ENCODE measurements around the gene TNNI2. TPM values are rescaled to one million over a fixed set of nuclear protein-coding genes. Genes with fewer than 3 reads are reported as not detected.
"Not testable (repeated sequence)": the region's sequence is repeated elsewhere in the genome, so short reads cannot be mapped to it uniquely, and the experiment has no call there.

The TNNI2 gene
- total RNA-seq, 1 donor from 2014 or later: 0.27 TPM

DNA sequence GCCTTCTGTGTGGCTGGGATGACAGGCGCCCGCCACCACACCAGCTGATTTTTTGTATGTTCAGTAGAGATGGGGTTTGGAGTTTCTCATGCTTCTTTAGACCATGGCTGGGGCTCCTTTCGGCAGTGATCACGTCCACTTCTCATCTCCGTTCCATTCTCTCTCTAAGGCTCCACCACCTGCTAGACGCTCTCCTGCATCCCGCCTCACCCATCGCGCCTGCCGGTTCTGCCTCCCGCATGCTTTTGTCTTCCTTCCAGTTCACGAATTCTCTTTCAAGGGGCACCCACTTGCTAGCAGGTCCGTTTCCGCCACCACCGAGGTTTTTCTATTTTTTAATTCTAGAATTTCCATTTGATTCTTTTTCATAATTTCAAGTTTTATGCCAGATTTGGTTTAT is 26.0 kb upstream of the TNNI2 start:
- Mint-ChIP-seq H3K4me3 (ENCODE audit: low read depth) (no peak overlapping the region), H3K9me3 (no peaks in the 10 kb centered on the region), H3K4me1 (ENCODE audit: low read depth) (no peaks in the 10 kb centered on the region), H3K27me3 (ENCODE audit: low read depth) (peaks cover 18% of the 10 kb centered on the region), H3K27ac (no peak overlapping the region), H3K36me3 (ENCODE audit: low read depth) (no peaks in the 10 kb centered on the region)
- intact Hi-C loops (cut with micrococcal nuclease): no loop called here
- DNase-seq (ENCODE audit: low spot score): no peak

DNA sequence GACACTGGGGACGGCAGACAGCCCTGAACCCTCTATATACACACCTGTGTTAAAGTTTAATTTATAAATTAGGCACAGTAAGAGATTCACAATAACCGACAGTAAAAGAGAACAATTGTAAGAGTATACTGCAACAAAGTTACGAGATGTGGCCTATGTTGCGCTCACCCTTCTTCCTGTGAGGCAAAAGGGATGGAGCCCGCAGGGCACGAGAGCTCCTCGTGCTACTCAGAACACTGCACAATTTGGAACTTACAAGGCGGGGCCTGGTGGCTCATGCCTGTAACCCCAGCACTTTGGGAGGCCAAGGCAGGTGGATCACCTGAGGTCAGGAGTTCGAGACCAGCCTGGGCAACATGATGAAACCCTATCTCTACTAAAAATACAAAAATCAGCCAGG is 25.4 kb upstream of the TNNI2 start:
- H3K27ac Mint-ChIP-seq; DNase-seq (ENCODE audit: low spot score); H3K9me3 Mint-ChIP-seq; H3K4me3 Mint-ChIP-seq (ENCODE audit: low read depth); H3K36me3 Mint-ChIP-seq (ENCODE audit: low read depth); intact Hi-C loops (cut with micrococcal nuclease); H3K4me1 Mint-ChIP-seq (ENCODE audit: low read depth): not testable (repeated sequence)
- peaks cover 15% of the 10 kb centered on the region for H3K27me3 Mint-ChIP-seq (ENCODE audit: low read depth)

DNA sequence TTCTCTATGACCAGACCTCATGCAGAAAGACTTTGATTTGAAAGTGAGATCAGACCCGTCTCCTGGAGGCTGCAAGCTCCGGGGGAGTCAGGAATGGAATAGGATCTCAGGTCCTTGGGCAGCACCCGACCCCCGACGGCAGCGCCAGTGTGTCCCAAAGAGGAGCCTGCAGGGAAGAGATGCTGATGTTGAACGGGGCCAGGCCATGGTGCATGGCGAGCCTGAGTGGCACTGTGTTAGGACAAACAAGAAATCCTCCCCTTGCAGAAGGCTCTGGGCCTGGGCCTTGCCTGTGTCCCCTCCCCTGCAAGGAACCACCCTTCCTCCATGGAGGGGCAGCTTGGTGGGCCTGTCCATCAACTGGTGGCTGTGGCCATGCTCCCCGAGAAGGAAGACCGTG is 24.1 kb upstream of the TNNI2 start:
- no peak overlapping the region for H3K4me3 Mint-ChIP-seq (ENCODE audit: low read depth)
- no peak overlapping the region for H3K27ac Mint-ChIP-seq
- H3K27me3 Mint-ChIP-seq (ENCODE audit: low read depth): peaks cover 9% of the 10 kb centered on the region

DNA sequence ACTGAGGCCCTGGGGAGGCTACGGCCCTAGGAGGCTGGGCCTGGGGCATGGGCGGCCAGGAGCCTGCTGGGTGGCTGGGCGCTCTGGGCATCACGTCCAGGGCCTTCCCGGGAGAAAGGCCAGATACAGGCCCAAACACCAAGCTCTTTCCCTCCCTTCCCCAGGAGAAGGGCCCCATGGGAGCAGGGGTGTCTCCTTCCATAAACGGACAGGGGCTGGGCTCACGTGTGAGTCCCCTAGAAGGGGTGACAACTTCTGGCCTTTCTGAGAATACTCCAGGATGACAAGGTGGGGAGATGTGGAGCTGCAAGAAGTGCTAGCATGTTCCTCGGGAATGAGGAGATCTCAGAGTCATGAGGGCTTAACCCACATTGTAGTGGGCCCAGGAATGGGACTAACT is 23.5 kb upstream of the TNNI2 start:
- peaks cover 6% of the 10 kb centered on the region for H3K27me3 Mint-ChIP-seq (ENCODE audit: low read depth)
- no peaks in the 10 kb centered on the region for H3K36me3 Mint-ChIP-seq (ENCODE audit: low read depth)
- no peak overlapping the region for H3K27ac Mint-ChIP-seq
- H3K4me1 Mint-ChIP-seq (ENCODE audit: low read depth): no peaks in the 10 kb centered on the region
- H3K4me3 Mint-ChIP-seq (ENCODE audit: low read depth): no peak overlapping the region
- intact Hi-C loops (cut with micrococcal nuclease): no loop called here
- no peak for DNase-seq (ENCODE audit: low spot score)
- no peaks in the 10 kb centered on the region for H3K9me3 Mint-ChIP-seq

More for the DNA sequence above, 24.1 kb upstream of the TNNI2 start:
- intact Hi-C loops (cut with micrococcal nuclease): no loop called here
- Mint-ChIP-seq H3K9me3 (no peaks in the 10 kb centered on the region), H3K4me1 (ENCODE audit: low read depth) (no peaks in the 10 kb centered on the region), H3K36me3 (ENCODE audit: low read depth) (no peaks in the 10 kb centered on the region)
- DNase-seq (ENCODE audit: low spot score): no peak

DNA sequence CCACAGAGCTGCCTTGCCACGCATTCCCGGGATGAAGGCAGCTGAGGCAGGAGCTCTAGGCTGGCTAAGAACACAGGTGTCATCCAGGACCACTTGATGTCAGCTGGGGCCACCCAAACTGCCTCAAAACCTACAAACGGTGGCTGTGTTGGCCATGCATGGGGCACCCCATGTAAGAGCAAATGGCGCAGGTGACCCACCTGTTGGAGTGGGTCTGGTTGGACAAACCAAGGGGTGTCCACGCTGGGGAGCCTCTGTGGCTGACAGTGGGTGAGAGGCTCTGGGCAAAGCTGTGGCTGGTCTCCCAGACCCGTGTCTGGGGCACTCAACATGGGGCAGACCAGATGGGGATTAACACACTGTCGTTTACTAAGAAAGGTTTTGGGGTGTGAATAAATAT is 23.0 kb upstream of the TNNI2 start:
- Mint-ChIP-seq H3K4me1 (ENCODE audit: low read depth) (no peaks in the 10 kb centered on the region), H3K27me3 (ENCODE audit: low read depth) (peaks cover 4% of the 10 kb centered on the region), H3K36me3 (ENCODE audit: low read depth) (no peaks in the 10 kb centered on the region), H3K4me3 (ENCODE audit: low read depth) (no peak overlapping the region), H3K27ac (no peak overlapping the region), H3K9me3 (no peaks in the 10 kb centered on the region)
- no peak for DNase-seq (ENCODE audit: low spot score)
- intact Hi-C loops (cut with micrococcal nuclease): no loop called here

DNA sequence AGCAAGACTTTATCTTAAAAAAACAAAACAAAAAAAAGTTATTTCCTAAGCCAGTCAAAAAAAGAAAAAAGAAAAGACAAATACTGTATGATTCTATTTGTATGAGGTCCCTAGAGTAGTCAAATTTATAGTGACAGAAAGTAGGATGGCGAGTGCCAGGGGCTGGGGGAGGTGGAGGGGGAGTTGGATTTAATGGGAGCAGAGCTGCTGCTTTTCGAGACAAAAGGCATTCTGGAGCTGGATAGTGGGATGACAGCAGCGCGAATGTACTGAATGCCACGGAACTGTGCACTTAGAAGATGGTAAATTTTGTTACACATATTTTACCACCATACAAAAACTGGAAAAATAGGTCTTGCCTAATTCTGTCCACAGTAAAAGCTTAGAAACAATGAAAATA is 21.8 kb upstream of the TNNI2 start:
- no peaks in the 10 kb centered on the region for H3K9me3 Mint-ChIP-seq
- no peak overlapping the region for H3K27ac Mint-ChIP-seq
- H3K36me3 Mint-ChIP-seq (ENCODE audit: low read depth): no peaks in the 10 kb centered on the region
- no peaks in the 10 kb centered on the region for H3K4me1 Mint-ChIP-seq (ENCODE audit: low read depth)
- intact Hi-C loops (cut with micrococcal nuclease): no loop called here
- DNase-seq (ENCODE audit: low spot score): no peak
- no peaks in the 10 kb centered on the region for H3K27me3 Mint-ChIP-seq (ENCODE audit: low read depth)
- H3K4me3 Mint-ChIP-seq (ENCODE audit: low read depth): no peak overlapping the region

DNA sequence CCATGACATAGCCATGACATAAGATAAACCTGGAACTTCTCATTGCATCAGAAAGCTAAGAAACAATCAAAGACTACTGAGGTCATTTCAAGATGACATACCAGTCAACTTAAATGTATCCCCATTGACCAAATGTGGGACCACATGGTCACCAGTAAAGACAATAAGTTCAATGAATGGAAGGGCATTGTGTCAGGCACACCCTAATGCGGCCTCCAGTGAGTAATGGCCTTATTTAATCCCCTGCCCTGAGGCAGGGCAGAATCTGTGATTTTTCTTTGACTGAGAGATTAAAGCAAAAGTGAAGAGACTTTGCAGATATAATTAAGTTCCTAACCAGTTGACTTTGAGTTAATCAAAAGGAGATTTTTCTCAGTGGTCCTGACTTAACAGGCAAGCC is 21.3 kb upstream of the TNNI2 start:
- H3K4me3 Mint-ChIP-seq (ENCODE audit: low read depth): no peak overlapping the region
- no peaks in the 10 kb centered on the region for H3K36me3 Mint-ChIP-seq (ENCODE audit: low read depth)
- intact Hi-C loops (cut with micrococcal nuclease): no loop called here
- no peaks in the 10 kb centered on the region for H3K27me3 Mint-ChIP-seq (ENCODE audit: low read depth)
- no peaks in the 10 kb centered on the region for H3K4me1 Mint-ChIP-seq (ENCODE audit: low read depth)
- no peak for DNase-seq (ENCODE audit: low spot score)
- H3K9me3 Mint-ChIP-seq: no peaks in the 10 kb centered on the region
- no peak overlapping the region for H3K27ac Mint-ChIP-seq

DNA sequence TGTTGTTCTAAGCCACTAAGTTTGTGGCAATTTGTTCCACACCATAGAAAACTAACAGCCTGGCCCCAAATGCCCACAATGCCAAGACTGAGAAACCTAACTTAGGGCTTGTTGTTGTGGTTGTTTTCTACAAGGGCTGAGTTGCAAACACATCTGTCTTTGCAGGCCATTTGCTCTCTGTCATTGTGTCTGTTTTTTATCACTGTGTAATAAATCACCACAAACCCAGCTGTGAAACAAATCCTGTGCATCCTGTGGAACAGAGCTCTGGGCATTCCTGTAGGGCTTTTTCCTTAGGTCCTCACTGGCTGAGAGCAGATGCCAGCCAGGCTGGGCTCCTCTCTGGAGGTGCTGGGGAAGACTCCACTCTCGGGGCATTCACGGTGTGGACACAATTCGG is 19.7 kb upstream of the TNNI2 start:
- H3K27ac Mint-ChIP-seq: no peak overlapping the region
- H3K36me3 Mint-ChIP-seq (ENCODE audit: low read depth): no peaks in the 10 kb centered on the region
- no peaks in the 10 kb centered on the region for H3K27me3 Mint-ChIP-seq (ENCODE audit: low read depth)
- H3K4me3 Mint-ChIP-seq (ENCODE audit: low read depth): no peak overlapping the region
- DNase-seq (ENCODE audit: low spot score): no peak
- intact Hi-C loops (cut with micrococcal nuclease): no loop called here
- no peaks in the 10 kb centered on the region for H3K9me3 Mint-ChIP-seq
- no peaks in the 10 kb centered on the region for H3K4me1 Mint-ChIP-seq (ENCODE audit: low read depth)

DNA sequence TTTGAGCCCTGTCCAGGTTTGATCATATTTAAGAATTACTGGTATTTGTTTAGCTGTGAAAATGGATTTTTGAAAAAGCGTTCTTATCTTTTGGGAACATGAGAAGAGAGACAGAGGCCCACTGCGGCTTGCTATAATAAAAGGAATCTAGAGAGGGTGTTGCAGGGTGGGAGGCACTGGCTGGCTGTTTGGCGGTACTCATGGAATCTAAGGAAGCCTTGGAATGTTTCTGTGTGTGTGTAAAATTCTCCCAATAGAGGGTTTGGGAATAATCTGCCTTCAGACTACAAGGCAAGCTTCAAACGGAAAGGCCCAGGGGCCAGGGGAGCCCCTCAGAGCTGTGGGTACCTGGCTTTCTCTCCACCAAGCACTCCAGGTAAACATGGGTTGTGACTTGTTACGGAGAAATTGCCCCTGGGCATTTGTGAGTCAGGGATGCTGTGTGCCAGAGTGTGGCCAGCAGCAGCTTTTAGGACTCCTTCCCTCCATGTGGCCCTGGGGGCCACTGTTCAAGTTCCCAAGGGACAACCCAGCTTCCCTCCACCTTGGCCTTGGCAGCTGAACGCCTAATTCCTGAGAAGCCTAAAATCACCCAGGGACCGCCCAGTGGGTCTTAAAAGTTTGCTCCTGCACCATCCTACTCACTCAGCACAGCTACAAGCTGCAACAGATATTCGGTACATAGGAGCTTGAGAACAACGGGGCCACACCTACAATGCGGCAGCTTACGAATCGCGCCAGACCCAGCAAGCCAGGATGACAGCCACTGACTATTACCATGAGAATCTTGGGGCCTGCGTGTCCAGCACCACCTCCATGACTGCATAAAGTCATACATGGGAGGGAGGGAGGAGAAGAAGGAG is 18.1 kb upstream of the TNNI2 start:
- no peak overlapping the region for H3K4me3 Mint-ChIP-seq (ENCODE audit: low read depth)
- no peak for DNase-seq (ENCODE audit: low spot score)
- H3K4me1 Mint-ChIP-seq (ENCODE audit: low read depth): no peaks in the 10 kb centered on the region
- no peaks in the 10 kb centered on the region for H3K9me3 Mint-ChIP-seq
- H3K36me3 Mint-ChIP-seq (ENCODE audit: low read depth): no peaks in the 10 kb centered on the region
- no peak overlapping the region for H3K27ac Mint-ChIP-seq
- intact Hi-C loops (cut with micrococcal nuclease): no loop called here
- H3K27me3 Mint-ChIP-seq (ENCODE audit: low read depth): no peaks in the 10 kb centered on the region

DNA sequence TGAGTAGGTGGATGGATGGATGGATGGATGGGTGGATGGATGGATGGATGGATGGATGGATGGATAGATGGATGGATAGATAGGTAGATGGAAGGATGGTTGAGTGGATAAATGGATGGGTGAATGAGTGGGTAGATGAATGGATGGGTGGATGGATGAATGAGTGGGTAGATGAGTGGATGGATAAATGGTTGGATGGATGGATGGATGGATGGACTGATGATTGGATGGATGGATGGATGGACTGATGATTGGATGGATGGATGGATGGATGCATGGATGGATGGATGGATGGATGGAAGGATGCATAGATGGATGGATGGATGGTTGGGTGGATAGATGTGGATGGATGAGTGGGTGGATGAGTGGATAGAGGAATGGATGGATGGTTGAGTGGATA is 17.2 kb upstream of the TNNI2 start:
- no peak overlapping the region for H3K4me3 Mint-ChIP-seq (ENCODE audit: low read depth)
- intact Hi-C loops (cut with micrococcal nuclease): no loop called here

DNA sequence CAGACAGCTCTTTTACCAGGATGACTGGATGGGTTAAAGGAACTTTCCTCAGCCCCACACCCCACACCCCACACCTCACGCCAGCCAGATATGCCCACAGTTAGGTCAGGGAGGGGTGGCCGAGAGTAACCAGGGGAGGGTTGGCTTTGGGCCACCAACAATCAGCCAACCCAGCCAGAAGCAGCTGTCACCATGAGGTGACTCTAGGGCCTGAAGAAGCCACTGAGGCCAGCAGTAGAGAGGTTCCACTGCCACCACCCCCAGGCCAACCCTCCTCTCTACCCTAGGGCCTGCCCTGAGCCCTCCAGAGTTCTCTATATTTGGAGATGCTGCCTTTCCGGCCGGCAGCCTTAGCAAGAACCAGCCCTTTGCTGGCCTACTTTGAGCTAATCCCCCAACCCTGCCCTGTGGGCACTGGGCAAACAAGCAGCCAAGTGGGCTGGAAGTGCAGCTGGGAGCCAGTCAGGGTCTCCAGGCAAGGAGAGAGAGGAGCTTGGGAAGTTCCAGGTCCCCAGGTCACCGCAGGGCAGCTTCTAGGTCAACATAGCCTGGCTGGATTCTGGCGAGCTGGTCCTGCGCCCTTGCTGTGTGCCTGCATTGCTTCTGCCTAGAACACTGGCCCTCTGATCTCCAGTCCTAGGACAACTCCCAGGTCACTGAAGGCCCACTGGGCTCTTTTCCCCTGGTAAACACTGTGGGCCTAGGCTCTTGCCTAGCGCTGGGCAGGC is 16.0 kb upstream of the TNNI2 start:
- DNase-seq (ENCODE audit: low spot score): no peak

More for the DNA sequence above, 17.2 kb upstream of the TNNI2 start:
- Mint-ChIP-seq H3K27ac (no peak overlapping the region), H3K9me3 (no peaks in the 10 kb centered on the region), H3K4me1 (ENCODE audit: low read depth) (no peaks in the 10 kb centered on the region), H3K27me3 (ENCODE audit: low read depth) (no peaks in the 10 kb centered on the region), H3K36me3 (ENCODE audit: low read depth) (no peaks in the 10 kb centered on the region)
- no peak for DNase-seq (ENCODE audit: low spot score)

DNA sequence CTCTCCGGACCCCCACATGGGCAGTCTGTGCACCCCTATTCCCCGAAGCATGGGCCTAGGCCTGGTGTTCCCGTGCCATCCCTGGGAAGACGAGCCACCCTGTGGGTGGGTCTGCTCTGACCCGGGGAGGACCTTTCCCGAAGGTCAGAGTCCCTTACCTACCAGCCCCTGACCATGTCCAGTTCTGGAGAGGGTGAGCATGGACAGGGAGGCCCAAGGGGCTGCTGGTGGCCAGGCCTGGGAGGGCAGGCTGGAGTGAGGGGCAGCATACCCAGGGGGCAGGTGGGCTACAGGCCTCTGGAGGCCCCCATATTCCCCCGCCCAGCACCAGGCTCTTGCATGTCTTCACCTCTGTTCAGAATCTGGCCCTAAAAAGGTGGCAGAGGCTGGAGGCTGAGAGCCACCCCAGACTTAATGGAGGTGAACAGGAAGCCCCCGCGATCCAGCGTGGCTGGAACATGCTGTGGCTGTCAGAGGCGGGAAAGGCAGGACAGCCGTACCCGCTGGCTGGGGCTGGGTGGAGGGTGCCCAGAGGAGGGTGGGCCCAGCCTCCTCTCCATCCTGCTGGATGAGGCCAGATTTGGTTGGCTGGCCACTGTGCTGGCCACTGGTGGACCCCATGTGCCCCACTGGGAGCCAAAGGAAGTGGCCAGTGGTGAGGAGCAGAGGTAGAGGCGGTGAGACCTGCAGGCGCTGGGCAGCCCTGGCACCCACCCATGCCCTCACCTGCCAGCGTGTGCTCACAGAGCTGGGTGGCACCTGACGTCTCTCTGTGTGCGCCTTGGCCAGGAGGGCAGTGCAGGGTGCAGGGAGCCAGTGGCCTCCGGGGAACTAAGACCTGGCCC is 15.2 kb upstream of the TNNI2 start:
- Mint-ChIP-seq H3K4me3 (ENCODE audit: low read depth) (no peak overlapping the region), H3K27me3 (ENCODE audit: low read depth) (no peaks in the 10 kb centered on the region), H3K36me3 (ENCODE audit: low read depth) (no peaks in the 10 kb centered on the region), H3K4me1 (ENCODE audit: low read depth) (no peaks in the 10 kb centered on the region), H3K9me3 (no peaks in the 10 kb centered on the region), H3K27ac (no peak overlapping the region)
- no peak for DNase-seq (ENCODE audit: low spot score)
- intact Hi-C loops (cut with micrococcal nuclease): no loop called here

More for the DNA sequence above, 16.0 kb upstream of the TNNI2 start:
- H3K9me3 Mint-ChIP-seq: no peaks in the 10 kb centered on the region
- no peak overlapping the region for H3K4me3 Mint-ChIP-seq (ENCODE audit: low read depth)
- intact Hi-C loops (cut with micrococcal nuclease): no loop called here
- no peaks in the 10 kb centered on the region for H3K27me3 Mint-ChIP-seq (ENCODE audit: low read depth)
- no peaks in the 10 kb centered on the region for H3K4me1 Mint-ChIP-seq (ENCODE audit: low read depth)
- H3K36me3 Mint-ChIP-seq (ENCODE audit: low read depth): no peaks in the 10 kb centered on the region
- no peak overlapping the region for H3K27ac Mint-ChIP-seq

Measured in activated T-helper 2 cell treated with anti-CD3 and anti-CD28 coated beads, Interferon-gamma antibody, Interleukin-2, Interleukin-4, amounts not matched to agents 10 μg/mL and 5 μg/mL and 100 μg/mL, durations not matched to agents 14 hours and 24 hours and 36 hours (primary cell).